WTC11 (cell line): Measurements from ENCODE around the gene PAPLN. TPM values are rescaled to one million over a fixed set of nuclear protein-coding genes. Genes with fewer than 3 reads are reported as not detected.

Source experiments
- ATAC-seq: fragments of 200-7000 bp; cut with Tn5 transposase; 2 replicates; pipeline ENCODE4 v1.10.0; 2021; ENCODE audit warnings: mild to moderate bottlenecking, moderate library complexity
- CTCF ChIA-PET: fragments of 300-600 bp; sonication (Branson Sonifier 250); formaldehyde crosslinking; loops from one replicate; lab custom pipeline; 2021; ENCODE audit warnings: antibody characterized with exemption; lab: Charles Lee
- POLR2A ChIA-PET: fragments of 350-600 bp; sonication (Branson Sonifier 250); formaldehyde crosslinking; loops from one replicate; lab custom pipeline; 2021; ENCODE audit warnings: antibody characterized with exemption; lab: Charles Lee
- DNase-seq: peaks from one replicate; pipeline ENCODE4 v3.0.0; 2021; ENCODE audit warnings: low spot score
- H3K27ac Mint-ChIP-seq: 2 replicates; pipeline ENCODE4 v1.8.0; 2021; ENCODE audit warnings: mixed read lengths
- H3K27me3 Mint-ChIP-seq: 2 replicates; pipeline ENCODE4 v1.8.0; 2021; ENCODE audit warnings: low read depth, mild to moderate bottlenecking, moderate library complexity, mixed read lengths
- H3K36me3 Mint-ChIP-seq: 2 replicates; pipeline ENCODE4 v1.8.0; 2021; ENCODE audit warnings: mixed read lengths
- H3K4me1 Mint-ChIP-seq: 2 replicates; pipeline ENCODE4 v1.8.0; 2022; ENCODE audit warnings: mixed read lengths
- H3K4me3 Mint-ChIP-seq: 2 replicates; pipeline ENCODE4 v1.8.0; 2021; ENCODE audit warnings: mild to moderate bottlenecking, moderate library complexity, mixed read lengths
- H3K9me3 Mint-ChIP-seq: 2 replicates; pipeline ENCODE4 v1.8.0; 2021; ENCODE audit warnings: mixed read lengths
- ARID4B ChIP-seq: sonication (generic); formaldehyde crosslinking; IDR thresholded peaks from 2 replicates; pipeline ENCODE4 v1.8.0; 2023; ENCODE audit warnings: missing genetic modification reagents, mild to moderate bottlenecking, borderline replicate concordance
- CDX4 ChIP-seq: fragments of 250-450 bp; sonication (Bioruptor Pico); IDR thresholded peaks from 2 replicates; pipeline ENCODE4 v1.9.0; 2021; ENCODE audit warnings: moderate library complexity, mild to moderate bottlenecking, inconsistent platforms, borderline replicate concordance
- CTCF ChIP-seq: fragments of 200-600 bp; IDR thresholded peaks from 2 replicates; pipeline ENCODE4 v1.8.0; 2022; ENCODE audit warnings: antibody characterized with exemption
- EMX1 ChIP-seq: fragments of 250-450 bp; sonication (Bioruptor Pico); IDR thresholded peaks from 2 replicates; pipeline ENCODE4 v1.8.0; 2021; ENCODE audit warnings: mild to moderate bottlenecking
- ESRRA ChIP-seq: sonication (generic); formaldehyde crosslinking; IDR thresholded peaks from 2 replicates; pipeline ENCODE4 v1.8.1; 2022; ENCODE audit warnings: mild to moderate bottlenecking, missing genetic modification reagents, borderline replicate concordance
- ETV6 ChIP-seq: sonication (generic); formaldehyde crosslinking; IDR thresholded peaks from 2 replicates; pipeline ENCODE4 v1.8.1; 2022; ENCODE audit warnings: mild to moderate bottlenecking, missing genetic modification reagents
- FOXP1 ChIP-seq: sonication (generic); formaldehyde crosslinking; IDR thresholded peaks from 2 replicates; pipeline ENCODE4 v1.8.0; 2022; ENCODE audit warnings: missing genetic modification reagents, mild to moderate bottlenecking, moderate library complexity, borderline replicate concordance
- IRF2 ChIP-seq: sonication (generic); formaldehyde crosslinking; IDR thresholded peaks from 2 replicates; pipeline ENCODE4 v1.8.0; 2022; ENCODE audit warnings: low read depth, missing genetic modification reagents, borderline replicate concordance
- MYBL2 ChIP-seq: sonication (generic); formaldehyde crosslinking; IDR thresholded peaks from 2 replicates; pipeline ENCODE4 v1.8.1; 2023; ENCODE audit warnings: mild to moderate bottlenecking, moderate library complexity, missing genetic modification reagents
- NFE2L1 ChIP-seq: sonication (generic); formaldehyde crosslinking; IDR thresholded peaks from 2 replicates; pipeline ENCODE4 v1.8.1; 2023; ENCODE audit warnings: missing genetic modification reagents
- NR1H2 ChIP-seq: sonication (generic); formaldehyde crosslinking; IDR thresholded peaks from 2 replicates; pipeline ENCODE4 v1.9.0; 2021; ENCODE audit warnings: mild to moderate bottlenecking, moderate library complexity, missing genetic modification reagents
- SMAD4 ChIP-seq: sonication (generic); formaldehyde crosslinking; IDR thresholded peaks from 2 replicates; pipeline ENCODE4 v1.8.0; 2022; ENCODE audit warnings: mild to moderate bottlenecking, missing genetic modification reagents
- SP1 ChIP-seq: sonication (generic); formaldehyde crosslinking; conservative IDR thresholded peaks from 2 replicates; pipeline ENCODE4 v1.8.1; 2022; ENCODE audit warnings: missing genetic modification reagents
- ZNF396 ChIP-seq: fragments of 250-450 bp; sonication (Bioruptor Pico); IDR thresholded peaks from 2 replicates; pipeline ENCODE4 v1.8.0; 2021; ENCODE audit warnings: mild to moderate bottlenecking, moderate library complexity, borderline replicate concordance
- ZNF423 ChIP-seq: fragments of 250-450 bp; sonication (Bioruptor Pico); IDR thresholded peaks from 2 replicates; pipeline ENCODE4 v2.1.2; 2022; ENCODE audit warnings: mild to moderate bottlenecking, moderate library complexity
- total RNA-seq: library from RNA; stranded (reverse); gene quantifications from 3 replicates; pipeline ENCODE4 v1.2.3, GENCODE V29; 2021
- TF ChIP-seq, protein P1 (sequence below): sonication (generic); formaldehyde crosslinking; IDR thresholded peaks from 2 replicates; pipeline ENCODE4 v1.8.1; 2022; ENCODE audit warnings: mild to moderate bottlenecking, missing genetic modification reagents, moderate library complexity, borderline replicate concordance

The PAPLN gene
- total RNA-seq, 1 experiment from 2014 or later, result 9.3 TPM

DNA sequence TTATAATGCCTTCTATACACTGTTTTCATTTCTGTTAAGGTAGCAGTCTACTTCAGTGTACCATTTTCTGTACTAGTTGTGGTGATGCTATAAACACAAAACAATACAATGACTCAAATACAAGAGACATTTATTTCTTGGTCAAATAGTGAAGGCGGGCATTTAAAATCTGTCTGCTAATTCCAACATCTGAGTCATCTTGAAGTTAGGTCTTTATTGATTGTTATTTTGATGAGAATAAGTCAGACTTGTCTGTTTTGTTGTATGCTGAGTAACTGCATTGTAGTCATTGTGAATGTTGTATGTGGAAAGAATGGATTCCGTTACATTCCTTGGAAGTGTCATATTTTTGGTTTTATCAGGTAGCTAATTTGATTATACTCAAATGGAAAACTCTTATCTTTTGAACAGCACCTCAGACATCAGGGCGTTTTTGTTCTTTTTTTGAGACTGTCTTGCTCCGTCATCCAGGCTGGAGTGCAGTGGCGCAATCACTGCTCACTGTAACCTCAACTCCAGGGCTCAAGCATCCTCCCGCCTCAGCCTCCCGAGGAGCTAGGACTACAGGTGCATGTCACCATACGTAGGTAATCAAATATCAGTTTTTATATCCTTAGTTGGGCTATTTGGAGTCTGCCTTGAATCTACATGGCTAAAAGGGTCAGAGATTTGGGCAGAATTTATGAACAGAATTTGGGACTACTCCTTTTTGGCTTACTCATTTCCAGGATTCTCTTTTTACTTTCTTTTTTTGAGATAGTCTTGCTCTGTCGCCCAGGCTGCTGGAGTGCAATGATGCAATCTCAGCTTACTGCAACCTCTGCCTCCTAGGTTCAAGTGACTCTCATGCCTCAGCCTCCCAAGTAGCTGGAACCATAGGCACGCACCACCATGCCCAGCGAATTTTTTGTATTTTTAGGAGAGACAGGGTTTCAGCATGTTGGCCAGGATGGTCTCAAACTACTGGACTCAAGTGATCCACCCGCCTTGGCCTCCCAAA, 56.8 kb downstream of the PAPLN start:
- no peak for ATAC-seq
- no peak for TF ChIP-seq CDX4 (CRISPR knock-in tag)
- TF ChIP-seq ZNF423 (CRISPR knock-in tag), result no peak
- TF ChIP-seq NR1H2 (CRISPR knock-in tag), result no peak
- TF ChIP-seq IRF2 (CRISPR knock-in tag), result no peak
- no peak for TF ChIP-seq MYBL2 (CRISPR knock-in tag)
- TF ChIP-seq ESRRA (CRISPR knock-in tag), result no peak
- no peak for TF ChIP-seq ZNF396
- TF ChIP-seq FOXP1, result no peak
- no peak for TF ChIP-seq ETV6 (CRISPR knock-in tag)
- TF ChIP-seq, protein P1, sequence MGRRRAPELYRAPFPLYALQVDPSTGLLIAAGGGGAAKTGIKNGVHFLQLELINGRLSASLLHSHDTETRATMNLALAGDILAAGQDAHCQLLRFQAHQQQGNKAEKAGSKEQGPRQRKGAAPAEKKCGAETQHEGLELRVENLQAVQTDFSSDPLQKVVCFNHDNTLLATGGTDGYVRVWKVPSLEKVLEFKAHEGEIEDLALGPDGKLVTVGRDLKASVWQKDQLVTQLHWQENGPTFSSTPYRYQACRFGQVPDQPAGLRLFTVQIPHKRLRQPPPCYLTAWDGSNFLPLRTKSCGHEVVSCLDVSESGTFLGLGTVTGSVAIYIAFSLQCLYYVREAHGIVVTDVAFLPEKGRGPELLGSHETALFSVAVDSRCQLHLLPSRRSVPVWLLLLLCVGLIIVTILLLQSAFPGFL (CRISPR knock-in tag), result no peak
- no peak for TF ChIP-seq SP1 (CRISPR knock-in tag)
- TF ChIP-seq EMX1, result no peak
- no peak for TF ChIP-seq SMAD4 (CRISPR knock-in tag)
- no peak for TF ChIP-seq NFE2L1 (CRISPR knock-in tag)
- TF ChIP-seq, all 79 proteins: peak for 0
- Mint-ChIP-seq H3K36me3 (peaks cover 17% of the 10 kb centered on the region), H3K27ac (no peak overlapping the region), H3K9me3 (no peaks in the 10 kb centered on the region), H3K4me1 (peaks cover 20% of the 10 kb centered on the region), H3K27me3 (no peaks in the 10 kb centered on the region), H3K4me3 (no peak overlapping the region)
- ChIA-PET CTCF (interaction anchor here (0.6 to 2.9 kb wide), 40 partner anchors 7 to 339 kb away, joined by 3 to 50 read pairs (median 6); partner anchors contain the start of gene NUMB), POLR2A (no interaction called here)
- no peak for DNase-seq

DNA sequence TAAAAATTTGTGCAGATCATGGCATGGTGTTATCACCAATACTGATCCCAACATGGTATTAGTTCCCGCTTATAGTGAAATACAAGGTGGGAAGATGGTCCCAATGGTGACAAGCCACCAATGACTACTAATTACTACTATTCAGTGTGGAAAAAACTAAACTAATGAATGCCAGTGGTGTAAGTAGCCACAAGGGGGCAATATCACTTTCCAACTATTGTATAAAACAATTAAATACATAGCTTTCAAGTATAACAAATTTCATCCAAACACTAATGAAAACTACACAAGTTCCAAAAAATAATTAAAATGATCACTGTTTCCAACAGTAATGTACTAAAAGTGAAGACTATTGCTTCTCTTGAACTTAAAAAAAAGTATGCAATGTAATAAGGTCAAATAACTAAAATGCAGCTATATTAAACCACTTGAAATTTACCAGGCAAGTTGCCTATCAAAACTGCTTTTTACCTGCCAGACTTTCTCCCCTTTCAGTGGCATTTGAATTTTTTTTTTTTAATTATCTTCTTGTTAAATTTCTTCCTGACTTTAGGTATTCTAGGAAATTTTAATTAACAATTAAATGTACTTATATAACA, 58.0 kb downstream of the PAPLN start:
- peak; percentile 49 for TF ChIP-seq CTCF
- TF ChIP-seq ARID4B, result no peak
- no peaks in the 10 kb centered on the region for H3K27me3 Mint-ChIP-seq

More for the DNA sequence above, 58.0 kb downstream of the PAPLN start:
- Mint-ChIP-seq H3K4me3 (no peak overlapping the region), H3K9me3 (no peaks in the 10 kb centered on the region), H3K36me3 (peaks cover 17% of the 10 kb centered on the region), H3K27ac (no peak overlapping the region), H3K4me1 (peaks cover 11% of the 10 kb centered on the region)
- ChIA-PET CTCF (interaction anchor here (0.6 to 2.9 kb wide), 72 partner anchors 9 to 574 kb away, joined by 3 to 50 read pairs (median 4); partner anchors contain the start of genes ACOT2, NUMB, RIOX1 and ZFYVE1), POLR2A (interaction anchor here (0.6 kb wide), 4 partner anchors 66 to 575 kb away, joined by 3 to 8 read pairs (median 4); no protein-coding TSS in a partner anchor)
- ATAC-seq, result no peak
- DNase-seq, result no peak
